Measurements from ENCODE around the gene SEC22A.

DNA sequence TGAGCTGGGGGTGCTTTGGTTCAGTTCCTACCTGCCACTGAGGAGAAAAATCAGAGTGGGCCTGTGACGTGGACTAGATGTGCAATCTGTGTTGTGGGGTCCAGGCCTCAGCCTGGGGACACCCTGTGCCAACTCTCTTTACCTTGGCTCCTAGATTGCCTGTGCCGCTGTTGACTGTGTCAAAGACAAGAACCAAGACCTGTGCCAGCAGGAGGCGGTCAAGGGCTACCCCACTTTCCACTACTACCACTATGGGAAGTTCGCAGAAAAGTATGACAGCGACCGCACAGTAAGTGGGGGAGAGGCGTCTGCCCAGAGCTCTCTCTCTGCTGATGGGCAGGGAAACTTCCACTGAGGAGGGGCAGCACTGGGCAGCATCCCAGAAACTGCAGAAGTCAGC lies 40.6 kb upstream of the SEC22A start:
- TF ChIP-seq, protein P1, sequence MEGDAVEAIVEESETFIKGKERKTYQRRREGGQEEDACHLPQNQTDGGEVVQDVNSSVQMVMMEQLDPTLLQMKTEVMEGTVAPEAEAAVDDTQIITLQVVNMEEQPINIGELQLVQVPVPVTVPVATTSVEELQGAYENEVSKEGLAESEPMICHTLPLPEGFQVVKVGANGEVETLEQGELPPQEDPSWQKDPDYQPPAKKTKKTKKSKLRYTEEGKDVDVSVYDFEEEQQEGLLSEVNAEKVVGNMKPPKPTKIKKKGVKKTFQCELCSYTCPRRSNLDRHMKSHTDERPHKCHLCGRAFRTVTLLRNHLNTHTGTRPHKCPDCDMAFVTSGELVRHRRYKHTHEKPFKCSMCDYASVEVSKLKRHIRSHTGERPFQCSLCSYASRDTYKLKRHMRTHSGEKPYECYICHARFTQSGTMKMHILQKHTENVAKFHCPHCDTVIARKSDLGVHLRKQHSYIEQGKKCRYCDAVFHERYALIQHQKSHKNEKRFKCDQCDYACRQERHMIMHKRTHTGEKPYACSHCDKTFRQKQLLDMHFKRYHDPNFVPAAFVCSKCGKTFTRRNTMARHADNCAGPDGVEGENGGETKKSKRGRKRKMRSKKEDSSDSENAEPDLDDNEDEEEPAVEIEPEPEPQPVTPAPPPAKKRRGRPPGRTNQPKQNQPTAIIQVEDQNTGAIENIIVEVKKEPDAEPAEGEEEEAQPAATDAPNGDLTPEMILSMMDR (IDR thresholded peaks at IDR 0.05) = no peak
- TF ChIP-seq EP300 (IDR thresholded peaks at IDR 0.05) = no peak
- no peak for TF ChIP-seq POLR2A (IDR thresholded peaks at IDR 0.05)
